Neural cell (in vitro differentiated cells): ENCODE results near the gene NAGK. TPM values are rescaled to one million over a fixed set of nuclear protein-coding genes. Genes with fewer than 3 reads are reported as not detected.

Experiments
- H2AFZ ChIP-seq: fragments of 200-600, 300-800 bp; sonication (generic), shearing (Covaris generic); 2 replicates; pipeline ENCODE4 v1.6.0; 2014; ENCODE audit warnings: low read depth, mild to moderate bottlenecking, antibody characterized with exemption, low read length, moderate library complexity
- H3F3A ChIP-seq: fragments of 200-600 bp; shearing (Covaris generic); 2 replicates; pipeline ENCODE4 v1.6.1; 2016; ENCODE audit warnings: mild to moderate bottlenecking, moderate library complexity, mixed read lengths, antibody characterized with exemption, low read length; ENCODE audit not compliant: insufficient read depth, poor library complexity, severe bottlenecking
- H3K27ac ChIP-seq: fragments of 200-600, 300-800 bp; sonication (generic), shearing (Covaris generic); 2 replicates; pipeline ENCODE4 v1.5.1; 2014; ENCODE audit warnings: mild to moderate bottlenecking, low read length, moderate library complexity
- H3K27me3 ChIP-seq: fragments of 300-800, 200-600 bp; sonication (generic), shearing (Covaris generic); 2 replicates; pipeline ENCODE4 v1.6.0; 2014; ENCODE audit warnings: mild to moderate bottlenecking, low read depth, low read length, moderate library complexity; ENCODE audit not compliant: insufficient read depth
- H3K36me3 ChIP-seq: fragments of 300-800, 200-600 bp; sonication (generic), shearing (Covaris generic); 2 replicates; pipeline ENCODE4 v1.5.1; 2014; ENCODE audit warnings: mild to moderate bottlenecking, antibody characterized with exemption, low read length, moderate library complexity; ENCODE audit not compliant: insufficient read depth
- H3K4me2 ChIP-seq: fragments of 300-800, 200-600 bp; sonication (generic), shearing (Covaris generic); 2 replicates; pipeline ENCODE4 v1.6.0; 2014; ENCODE audit warnings: mild to moderate bottlenecking, low read length
- H3K4me3 ChIP-seq: fragments of 300-800, 200-600 bp; sonication (generic), shearing (Covaris generic); 2 replicates; pipeline ENCODE4 v1.5.1; 2014; ENCODE audit warnings: mild to moderate bottlenecking, low read length, moderate library complexity
- H3K79me2 ChIP-seq: fragments of 200-600 bp; shearing (Covaris generic); replicated peaks from 2 replicates; pipeline ENCODE4 v1.6.0; 2014; ENCODE audit warnings: mild to moderate bottlenecking, low read length, moderate library complexity; ENCODE audit not compliant: insufficient read depth
- H3K9ac ChIP-seq: fragments of 300-800, 200-600 bp; sonication (generic), shearing (Covaris generic); 2 replicates; pipeline ENCODE4 v1.6.1; 2016; ENCODE audit warnings: mild to moderate bottlenecking, low read length, mixed read lengths
- H3K9me2 ChIP-seq: fragments of 200-600 bp; shearing (Covaris generic); 2 replicates; pipeline ENCODE4 v1.6.1; 2016; ENCODE audit warnings: mild to moderate bottlenecking, low read length, mixed read lengths; ENCODE audit not compliant: insufficient read depth
- H3K9me3 ChIP-seq: fragments of 200-600, 300-800 bp; sonication (generic), shearing (Covaris generic); 2 replicates; pipeline ENCODE4 v1.6.1; 2016; ENCODE audit warnings: mild to moderate bottlenecking, mixed run types, low read length, moderate library complexity, mixed read lengths
- H4K20me1 ChIP-seq: fragments of 200-600 bp; shearing (Covaris generic); 2 replicates; pipeline ENCODE4 v1.6.1; 2016; ENCODE audit warnings: mild to moderate bottlenecking, mixed run types; ENCODE audit not compliant: insufficient read depth
- EP300 ChIP-seq: fragments of 450-650 bp; conservative IDR thresholded peaks from 2 replicates; pipeline ENCODE4 v1.6.1; 2014; ENCODE audit warnings: antibody characterized with exemption, mild to moderate bottlenecking, moderate library complexity; ENCODE audit not compliant: poor library complexity, severe bottlenecking
- EZH2 ChIP-seq: fragments of 200-600, 300-800 bp; shearing (Covaris generic), sonication (generic); IDR thresholded peaks from 2 replicates; pipeline ENCODE4 v1.6.1; 2014; ENCODE audit warnings: antibody characterized with exemption, low read length, borderline replicate concordance, mild to moderate bottlenecking; ENCODE audit not compliant: insufficient read depth, poor library complexity, severe bottlenecking
- MXI1 ChIP-seq: fragments of 450-650 bp; conservative IDR thresholded peaks from 2 replicates; pipeline ENCODE4 v1.6.1; 2014; ENCODE audit warnings: antibody characterized with exemption, mild to moderate bottlenecking; ENCODE audit not compliant: poor library complexity, severe bottlenecking
- POLR2AphosphoS5 ChIP-seq: IDR thresholded peaks from 2 replicates; pipeline ENCODE4 v1.6.1; 2012
- RAD21 ChIP-seq: fragments of 450-650 bp; conservative IDR thresholded peaks from 2 replicates; pipeline ENCODE4 v1.6.1; 2014; ENCODE audit warnings: antibody characterized with exemption, mild to moderate bottlenecking, moderate library complexity
- REST ChIP-seq: IDR thresholded peaks from 2 replicates; pipeline ENCODE4 v1.6.1; 2012; ENCODE audit warnings: borderline replicate concordance
- SMC3 ChIP-seq: fragments of 450-650 bp; conservative IDR thresholded peaks from 2 replicates; pipeline ENCODE4 v1.6.1; 2014; ENCODE audit warnings: antibody characterized with exemption, mild to moderate bottlenecking, moderate library complexity; ENCODE audit not compliant: poor library complexity
- TAF1 ChIP-seq: IDR thresholded peaks from 2 replicates; pipeline ENCODE4 v1.6.1; 2012; ENCODE audit warnings: low read depth
- polyA plus RNA-seq: library from polyadenylated mRNA; depleted of rRNA; stranded (reverse); fragments of >200 nt; gene quantifications from 2 replicates; pipeline ENCODE4 v1.2.3, GENCODE V29; 2014
- TF ChIP-seq, protein P1 (sequence below): fragments of 450-650 bp; IDR thresholded peaks from 2 replicates; pipeline ENCODE4 v1.5.1; 2014; ENCODE audit warnings: antibody characterized with exemption, mild to moderate bottlenecking, moderate library complexity; ENCODE audit not compliant: poor library complexity, severe bottlenecking

NAGK gene
- polyA plus RNA-seq, 1 donor from 2014 or later = 123 TPM

- H4K20me1 ChIP-seq = no peaks in the 10 kb centered on the region
- no peak overlapping the region for H3K27ac ChIP-seq
- no peak overlapping the region for H3K4me2 ChIP-seq
- no peaks in the 10 kb centered on the region for H3K27me3 ChIP-seq
- no peaks in the 10 kb centered on the region for H3K79me2 ChIP-seq
- no peak overlapping the region for H3K9ac ChIP-seq
- H3F3A ChIP-seq = no peaks in the 10 kb centered on the region
- no peaks in the 10 kb centered on the region for H3K36me3 ChIP-seq
- TF ChIP-seq EZH2 = no peak
- TF ChIP-seq POLR2AphosphoS5 = no peak
- no peak for TF ChIP-seq REST
- H3K9me2 ChIP-seq = no peaks in the 10 kb centered on the region
- H3K4me3 ChIP-seq = no peak overlapping the region
- H2AFZ ChIP-seq = no peak overlapping the region
- H3K9me3 ChIP-seq = no peaks in the 10 kb centered on the region
Observed at GRCh38 chr2:71113843-71114242, 45.4 kb downstream of the NAGK start.

GRCh38 chr2:71117063-71117462, 48.6 kb downstream of the NAGK start:
- Histone ChIP-seq H4K20me1 (no peaks in the 10 kb centered on the region), H3K27ac (no peak overlapping the region), H3K4me3 (no peak overlapping the region), H3K9me3 (no peaks in the 10 kb centered on the region), H3K79me2 (no peaks in the 10 kb centered on the region), H3F3A (no peaks in the 10 kb centered on the region), H3K27me3 (no peaks in the 10 kb centered on the region), H3K36me3 (no peaks in the 10 kb centered on the region), H2AFZ (no peak overlapping the region), H3K9ac (no peak overlapping the region), H3K4me2 (no peak overlapping the region), H3K9me2 (no peaks in the 10 kb centered on the region)
- TF ChIP-seq, protein P1, sequence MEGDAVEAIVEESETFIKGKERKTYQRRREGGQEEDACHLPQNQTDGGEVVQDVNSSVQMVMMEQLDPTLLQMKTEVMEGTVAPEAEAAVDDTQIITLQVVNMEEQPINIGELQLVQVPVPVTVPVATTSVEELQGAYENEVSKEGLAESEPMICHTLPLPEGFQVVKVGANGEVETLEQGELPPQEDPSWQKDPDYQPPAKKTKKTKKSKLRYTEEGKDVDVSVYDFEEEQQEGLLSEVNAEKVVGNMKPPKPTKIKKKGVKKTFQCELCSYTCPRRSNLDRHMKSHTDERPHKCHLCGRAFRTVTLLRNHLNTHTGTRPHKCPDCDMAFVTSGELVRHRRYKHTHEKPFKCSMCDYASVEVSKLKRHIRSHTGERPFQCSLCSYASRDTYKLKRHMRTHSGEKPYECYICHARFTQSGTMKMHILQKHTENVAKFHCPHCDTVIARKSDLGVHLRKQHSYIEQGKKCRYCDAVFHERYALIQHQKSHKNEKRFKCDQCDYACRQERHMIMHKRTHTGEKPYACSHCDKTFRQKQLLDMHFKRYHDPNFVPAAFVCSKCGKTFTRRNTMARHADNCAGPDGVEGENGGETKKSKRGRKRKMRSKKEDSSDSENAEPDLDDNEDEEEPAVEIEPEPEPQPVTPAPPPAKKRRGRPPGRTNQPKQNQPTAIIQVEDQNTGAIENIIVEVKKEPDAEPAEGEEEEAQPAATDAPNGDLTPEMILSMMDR = no peak
- TF ChIP-seq MXI1 = no peak

- no peaks in the 10 kb centered on the region for H3F3A ChIP-seq
- no peaks in the 10 kb centered on the region for H3K36me3 ChIP-seq
- H3K79me2 ChIP-seq = no peaks in the 10 kb centered on the region
- TF ChIP-seq REST = no peak
- no peak for TF ChIP-seq MXI1
- TF ChIP-seq, protein P1 = no peak
- TF ChIP-seq EP300 = no peak
- TF ChIP-seq RAD21 = no peak
- no peak for TF ChIP-seq TAF1
- TF ChIP-seq POLR2AphosphoS5 = no peak
- no peak for TF ChIP-seq SMC3
- no peak for TF ChIP-seq EZH2
- H3K4me3 ChIP-seq = no peak overlapping the region
- H3K27ac ChIP-seq = no peak overlapping the region
- no peaks in the 10 kb centered on the region for H3K27me3 ChIP-seq
- no peaks in the 10 kb centered on the region for H3K9me2 ChIP-seq
- no peak overlapping the region for H3K4me2 ChIP-seq
- H2AFZ ChIP-seq = no peak overlapping the region
- H3K9me3 ChIP-seq = no peaks in the 10 kb centered on the region
- H4K20me1 ChIP-seq = no peaks in the 10 kb centered on the region
- H3K9ac ChIP-seq = no peak overlapping the region
Observed at GRCh38 chr2:71120195-71120594, 51.7 kb downstream of the NAGK start.
